ENCODE data around the gene CA6. TPM values are rescaled to one million over a fixed set of nuclear protein-coding genes. Genes with fewer than 3 reads are reported as not detected.

The CA6 gene
- total RNA-seq, 1 donor from 2014 or later: not detected

Other genes starting within 250 kb of the CA6 start
- gene RERE, start 128.2 kb upstream of the CA6 start, total RNA-seq: 36.2 and 141 TPM in 2 replicates
- gene ENO1, start 67.2 kb upstream of the CA6 start, total RNA-seq: 1,108 and 1,420 TPM in 2 replicates
- not detected in 2 replicates for gene SLC2A7, start 80.6 kb downstream of the CA6 start, total RNA-seq
- 0.18 TPM in 1 of 2 replicates, not detected in the other for gene SLC2A5, start 123.8 kb downstream of the CA6 start, total RNA-seq
- 1.8 and 3.4 TPM in 2 replicates for gene GPR157, start 183.2 kb downstream of the CA6 start, total RNA-seq

All from glomerular endothelial cell (primary cell).